Astrocyte (in vitro differentiated cells and primary cell): ENCODE data around the gene GALNT3.

ENCODE experiments used
- EZH2 ChIP-seq: IDR thresholded peaks from 2 replicates; pipeline ENCODE4 v1.6.1; 2012; ENCODE audit warnings: mild to moderate bottlenecking, low read length, inconsistent platforms; ENCODE audit not compliant: insufficient read depth
- TF ChIP-seq, protein P1 (sequence below): IDR thresholded peaks from 2 replicates; pipeline ENCODE4 v1.5.1; 2011; ENCODE audit warnings: low read depth, mild to moderate bottlenecking, inconsistent platforms, low read length, moderate library complexity; ENCODE audit not compliant: insufficient read depth

DNA sequence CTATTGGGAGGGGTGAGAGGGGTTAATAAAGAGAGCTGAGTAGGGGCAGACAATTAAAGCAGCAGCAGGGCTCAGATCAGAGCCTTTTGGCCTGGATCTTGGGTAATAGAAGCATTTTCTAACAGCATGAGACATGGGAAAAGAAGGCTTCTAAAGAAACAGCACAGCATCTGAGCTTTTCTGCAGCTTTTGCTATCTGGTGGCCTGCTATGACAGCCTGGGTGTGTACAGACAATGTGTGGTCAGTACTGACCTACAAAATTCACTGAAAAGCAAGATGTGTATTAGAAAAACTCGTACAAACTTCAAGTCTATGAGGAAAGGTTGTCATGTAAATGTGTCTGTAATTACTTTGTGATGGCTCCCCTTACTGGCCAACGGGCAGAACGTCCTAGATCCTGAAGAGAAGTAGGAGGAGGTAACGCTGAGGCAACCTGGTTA is 95.6 kb downstream of the GALNT3 start:
- TF ChIP-seq, protein P1, sequence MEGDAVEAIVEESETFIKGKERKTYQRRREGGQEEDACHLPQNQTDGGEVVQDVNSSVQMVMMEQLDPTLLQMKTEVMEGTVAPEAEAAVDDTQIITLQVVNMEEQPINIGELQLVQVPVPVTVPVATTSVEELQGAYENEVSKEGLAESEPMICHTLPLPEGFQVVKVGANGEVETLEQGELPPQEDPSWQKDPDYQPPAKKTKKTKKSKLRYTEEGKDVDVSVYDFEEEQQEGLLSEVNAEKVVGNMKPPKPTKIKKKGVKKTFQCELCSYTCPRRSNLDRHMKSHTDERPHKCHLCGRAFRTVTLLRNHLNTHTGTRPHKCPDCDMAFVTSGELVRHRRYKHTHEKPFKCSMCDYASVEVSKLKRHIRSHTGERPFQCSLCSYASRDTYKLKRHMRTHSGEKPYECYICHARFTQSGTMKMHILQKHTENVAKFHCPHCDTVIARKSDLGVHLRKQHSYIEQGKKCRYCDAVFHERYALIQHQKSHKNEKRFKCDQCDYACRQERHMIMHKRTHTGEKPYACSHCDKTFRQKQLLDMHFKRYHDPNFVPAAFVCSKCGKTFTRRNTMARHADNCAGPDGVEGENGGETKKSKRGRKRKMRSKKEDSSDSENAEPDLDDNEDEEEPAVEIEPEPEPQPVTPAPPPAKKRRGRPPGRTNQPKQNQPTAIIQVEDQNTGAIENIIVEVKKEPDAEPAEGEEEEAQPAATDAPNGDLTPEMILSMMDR = peak; percentile 50
- TF ChIP-seq EZH2 = no peak
